ENCODE data around the gene ASXL1. TPM values are rescaled to one million over a fixed set of nuclear protein-coding genes. Genes with fewer than 3 reads are reported as not detected.
"Not testable (repeated sequence)": the region's sequence is repeated elsewhere in the genome, so short reads cannot be mapped to it uniquely, and the experiment has no call there.

ASXL1 gene
- total RNA-seq, 2 donors from 2014 or later: 88.9 to 98.6 TPM

DNA sequence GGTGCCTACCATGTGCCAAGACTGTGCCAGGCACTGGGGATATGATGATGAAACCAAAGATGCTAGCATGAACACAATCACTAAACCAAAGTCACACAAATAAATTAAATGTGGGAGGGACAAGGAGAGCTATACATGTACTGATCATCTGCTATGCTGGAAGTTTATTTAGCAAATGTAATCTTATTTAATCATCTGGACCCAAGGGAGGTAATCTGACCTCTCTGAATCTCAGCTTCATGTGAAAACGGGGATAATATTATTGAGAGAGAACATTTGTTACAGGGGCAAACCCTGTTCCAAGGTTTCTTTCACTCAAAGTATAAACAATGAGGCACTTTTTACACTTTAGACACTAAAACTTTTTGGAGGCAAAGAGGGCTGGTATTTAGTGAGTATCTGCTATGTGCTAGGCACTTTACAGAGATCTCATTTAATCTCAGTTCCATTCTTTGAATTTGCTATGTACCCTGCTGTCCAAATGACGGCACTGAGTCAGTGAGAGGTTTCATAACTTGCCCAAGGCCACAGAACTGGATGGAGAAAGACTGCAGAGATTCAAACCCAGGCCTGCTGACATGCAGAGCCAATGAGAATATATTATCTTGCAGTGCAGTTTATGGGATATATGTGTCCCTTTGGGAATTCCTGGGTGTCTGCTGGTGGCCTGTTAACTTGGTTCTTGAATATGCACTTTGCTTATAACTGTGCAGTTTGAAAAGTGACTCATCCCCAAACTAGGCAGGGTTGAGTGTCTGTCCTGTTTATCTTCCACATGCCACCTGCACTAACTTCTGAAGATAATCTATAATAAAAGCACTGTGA lies 3.3 kb upstream of the ASXL1 start:
- DNase-seq: no peak
- Histone ChIP-seq H3K36me3 (ENCODE audit: control insufficient read depth, insufficient read depth, low read length) (no peaks in the 10 kb centered on the region), H3K9ac (ENCODE audit: extremely low read depth, low read length, poor library complexity, severe bottlenecking) (no peak overlapping the region), H3K27me3 (ENCODE audit: control insufficient read depth, insufficient read depth, low read length, poor library complexity, severe bottlenecking) (no peaks in the 10 kb centered on the region), H3K4me3 (ENCODE audit: low read length) (no peak overlapping the region), H3K9me3 (ENCODE audit: control insufficient read depth, low read length) (no peaks in the 10 kb centered on the region), H3K27ac (ENCODE audit: low read depth, low read length) (no peak overlapping the region), H3K4me1 (ENCODE audit: control insufficient read depth, insufficient read depth, low read length) (no peaks in the 10 kb centered on the region)
- 75 to 89% methylated on average over 1 to 2 of the region's 2 CpGs for WGBS, 2 experiments (ENCODE audit: insufficient coverage in 1 of 2, insufficient read length in 1 of 2)
- Mint-ChIP-seq H3K9me3 (no peaks in the 10 kb centered on the region), H3K4me1 (peaks cover 11% of the 10 kb centered on the region), H3K27ac (no peak overlapping the region), H3K27me3 (ENCODE audit: insufficient read depth) (peaks cover 63% of the 10 kb centered on the region), H3K4me3 (no peak overlapping the region), H3K36me3 (ENCODE audit: low read depth) (peaks cover 5% of the 10 kb centered on the region)
- TF ChIP-seq, protein P1, sequence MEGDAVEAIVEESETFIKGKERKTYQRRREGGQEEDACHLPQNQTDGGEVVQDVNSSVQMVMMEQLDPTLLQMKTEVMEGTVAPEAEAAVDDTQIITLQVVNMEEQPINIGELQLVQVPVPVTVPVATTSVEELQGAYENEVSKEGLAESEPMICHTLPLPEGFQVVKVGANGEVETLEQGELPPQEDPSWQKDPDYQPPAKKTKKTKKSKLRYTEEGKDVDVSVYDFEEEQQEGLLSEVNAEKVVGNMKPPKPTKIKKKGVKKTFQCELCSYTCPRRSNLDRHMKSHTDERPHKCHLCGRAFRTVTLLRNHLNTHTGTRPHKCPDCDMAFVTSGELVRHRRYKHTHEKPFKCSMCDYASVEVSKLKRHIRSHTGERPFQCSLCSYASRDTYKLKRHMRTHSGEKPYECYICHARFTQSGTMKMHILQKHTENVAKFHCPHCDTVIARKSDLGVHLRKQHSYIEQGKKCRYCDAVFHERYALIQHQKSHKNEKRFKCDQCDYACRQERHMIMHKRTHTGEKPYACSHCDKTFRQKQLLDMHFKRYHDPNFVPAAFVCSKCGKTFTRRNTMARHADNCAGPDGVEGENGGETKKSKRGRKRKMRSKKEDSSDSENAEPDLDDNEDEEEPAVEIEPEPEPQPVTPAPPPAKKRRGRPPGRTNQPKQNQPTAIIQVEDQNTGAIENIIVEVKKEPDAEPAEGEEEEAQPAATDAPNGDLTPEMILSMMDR (conservative IDR thresholded peaks at IDR 0.05): no peak

DNA sequence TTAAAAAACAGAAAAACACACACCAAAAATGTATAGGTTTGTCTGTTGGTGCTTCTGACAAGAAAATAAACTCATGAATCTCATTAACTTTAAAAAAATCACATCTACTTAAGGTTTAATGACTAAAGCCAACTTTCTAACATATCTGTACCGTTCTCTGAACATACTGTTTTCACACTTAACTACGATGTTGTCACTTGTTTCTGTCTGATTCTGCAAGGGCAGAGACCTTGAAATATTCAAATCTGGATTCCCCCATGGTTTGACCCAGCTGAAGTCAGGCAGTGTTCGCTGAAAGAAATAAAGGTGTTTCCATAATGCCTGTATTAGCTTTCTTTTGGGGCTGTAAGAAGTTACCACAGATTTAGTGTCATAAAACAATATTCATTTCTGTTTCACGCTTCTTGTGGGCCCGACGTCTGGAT lies 2.7 kb upstream of the ASXL1 start:
- WGBS, 2 experiments (ENCODE audit: insufficient coverage in 1 of 2, insufficient read length in 1 of 2): 94 to 98% methylated on average over 6 of the region's 6 CpGs

DNA sequence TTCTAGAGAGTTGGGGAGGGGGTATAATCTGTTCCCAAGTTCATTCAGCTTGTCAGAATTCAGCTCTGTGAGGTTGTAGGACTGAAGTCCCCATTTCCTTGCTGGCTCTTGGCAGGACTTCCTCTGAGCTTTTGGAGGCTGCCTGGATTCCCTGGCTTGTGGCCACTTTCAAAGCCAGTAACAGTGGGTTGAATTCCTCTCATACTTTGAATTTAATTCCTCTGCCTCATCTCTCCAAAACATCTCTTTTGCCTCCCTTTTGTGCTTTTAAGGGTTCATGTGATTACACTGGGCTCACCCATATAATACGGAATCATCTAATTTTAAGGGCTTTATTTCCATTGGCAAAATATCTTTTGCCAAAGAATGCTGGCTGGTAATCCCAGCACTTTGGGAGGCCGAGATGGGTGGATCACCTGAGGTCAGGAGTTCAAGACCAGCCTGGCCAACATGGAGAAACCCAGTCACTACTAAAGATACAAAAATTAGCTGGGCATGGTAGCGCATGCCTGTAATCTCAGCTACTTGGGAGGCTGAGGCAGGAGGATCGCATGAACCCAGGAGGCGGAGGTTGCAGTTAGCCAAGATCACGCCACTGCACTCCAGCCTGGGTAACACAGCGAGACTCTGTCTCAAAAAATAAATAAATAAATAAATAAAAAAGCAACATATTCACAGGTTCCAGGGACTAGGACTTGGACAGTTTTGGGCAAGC lies 2.1 kb upstream of the ASXL1 start:
- WGBS, 2 experiments (ENCODE audit: insufficient coverage in 1 of 2, insufficient read length in 1 of 2): 92 to 95% methylated on average over 2 to 7 of the region's 7 CpGs
- H3K27ac Mint-ChIP-seq; H3K9me3 Mint-ChIP-seq; H3K27me3 ChIP-seq (ENCODE audit: control insufficient read depth, insufficient read depth, low read length, poor library complexity, severe bottlenecking); H3K9me3 ChIP-seq (ENCODE audit: control insufficient read depth, low read length); H3K9ac ChIP-seq (ENCODE audit: extremely low read depth, low read length, poor library complexity, severe bottlenecking); H3K4me3 Mint-ChIP-seq; H3K4me1 ChIP-seq (ENCODE audit: control insufficient read depth, insufficient read depth, low read length); H3K27ac ChIP-seq (ENCODE audit: low read depth, low read length); DNase-seq; H3K36me3 ChIP-seq (ENCODE audit: control insufficient read depth, insufficient read depth, low read length); H3K4me3 ChIP-seq (ENCODE audit: low read length): not testable (repeated sequence)
- H3K36me3 Mint-ChIP-seq (ENCODE audit: low read depth): peaks cover 16% of the 10 kb centered on the region
- H3K27me3 Mint-ChIP-seq (ENCODE audit: insufficient read depth): peaks cover 70% of the 10 kb centered on the region
- peaks cover 17% of the 10 kb centered on the region for H3K4me1 Mint-ChIP-seq

More for the DNA sequence above, 2.7 kb upstream of the ASXL1 start:
- Histone ChIP-seq H3K4me3 (ENCODE audit: low read length) (no peak overlapping the region), H3K27me3 (ENCODE audit: control insufficient read depth, insufficient read depth, low read length, poor library complexity, severe bottlenecking) (no peaks in the 10 kb centered on the region), H3K9ac (ENCODE audit: extremely low read depth, low read length, poor library complexity, severe bottlenecking) (no peak overlapping the region), H3K36me3 (ENCODE audit: control insufficient read depth, insufficient read depth, low read length) (no peaks in the 10 kb centered on the region), H3K4me1 (ENCODE audit: control insufficient read depth, insufficient read depth, low read length) (no peaks in the 10 kb centered on the region), H3K9me3 (ENCODE audit: control insufficient read depth, low read length) (no peaks in the 10 kb centered on the region), H3K27ac (ENCODE audit: low read depth, low read length) (no peak overlapping the region)
- peaks cover 66% of the 10 kb centered on the region for H3K27me3 Mint-ChIP-seq (ENCODE audit: insufficient read depth)
- peaks cover 15% of the 10 kb centered on the region for H3K4me1 Mint-ChIP-seq
- TF ChIP-seq, protein P1 (conservative IDR thresholded peaks at IDR 0.05): no peak
- DNase-seq: no peak
- no peak overlapping the region for H3K4me3 Mint-ChIP-seq
- no peaks in the 10 kb centered on the region for H3K9me3 Mint-ChIP-seq
- H3K36me3 Mint-ChIP-seq (ENCODE audit: low read depth): peaks cover 10% of the 10 kb centered on the region
- no peak overlapping the region for H3K27ac Mint-ChIP-seq

Measured in endodermal cell (in vitro differentiated cells).